ENCODE data around the gene KCTD14.
"Not testable (repeated sequence)": the region's sequence is repeated elsewhere in the genome, so short reads cannot be mapped to it uniquely, and the experiment has no call there.

The KCTD14 gene

DNA sequence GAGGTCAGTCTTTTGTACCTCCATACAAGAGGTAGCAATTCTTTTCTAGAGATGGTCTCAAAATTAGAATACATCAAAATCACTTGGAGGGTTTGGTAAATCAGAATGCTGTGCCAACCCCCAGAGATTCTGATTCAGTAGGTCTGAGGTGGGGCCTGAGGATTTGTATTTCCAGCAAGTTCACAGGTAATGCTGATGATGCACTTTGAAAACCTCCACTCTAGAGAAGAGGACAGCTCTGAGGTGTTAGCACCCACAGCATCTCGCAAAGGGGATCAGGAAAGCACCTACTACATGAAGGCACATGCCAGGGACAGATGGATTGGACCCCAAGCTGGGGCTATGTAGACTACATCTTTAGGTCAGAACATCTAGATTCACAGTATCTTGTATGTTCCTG lies 7.2 kb downstream of the KCTD14 start:
- DNase-seq (ENCODE audit: extremely low read depth, insufficient read length), result no peak
- Histone ChIP-seq H3K27me3 (replicated peaks; ENCODE audit: control insufficient read depth, insufficient read depth, low read length) (no peaks in the 10 kb centered on the region), H3K36me3 (ENCODE audit: control insufficient read depth, insufficient read depth, low read length) (no peaks in the 10 kb centered on the region), H3K4me3 (replicated peaks; ENCODE audit: low read depth, low read length) (no peak overlapping the region)
- TF ChIP-seq, protein P1, sequence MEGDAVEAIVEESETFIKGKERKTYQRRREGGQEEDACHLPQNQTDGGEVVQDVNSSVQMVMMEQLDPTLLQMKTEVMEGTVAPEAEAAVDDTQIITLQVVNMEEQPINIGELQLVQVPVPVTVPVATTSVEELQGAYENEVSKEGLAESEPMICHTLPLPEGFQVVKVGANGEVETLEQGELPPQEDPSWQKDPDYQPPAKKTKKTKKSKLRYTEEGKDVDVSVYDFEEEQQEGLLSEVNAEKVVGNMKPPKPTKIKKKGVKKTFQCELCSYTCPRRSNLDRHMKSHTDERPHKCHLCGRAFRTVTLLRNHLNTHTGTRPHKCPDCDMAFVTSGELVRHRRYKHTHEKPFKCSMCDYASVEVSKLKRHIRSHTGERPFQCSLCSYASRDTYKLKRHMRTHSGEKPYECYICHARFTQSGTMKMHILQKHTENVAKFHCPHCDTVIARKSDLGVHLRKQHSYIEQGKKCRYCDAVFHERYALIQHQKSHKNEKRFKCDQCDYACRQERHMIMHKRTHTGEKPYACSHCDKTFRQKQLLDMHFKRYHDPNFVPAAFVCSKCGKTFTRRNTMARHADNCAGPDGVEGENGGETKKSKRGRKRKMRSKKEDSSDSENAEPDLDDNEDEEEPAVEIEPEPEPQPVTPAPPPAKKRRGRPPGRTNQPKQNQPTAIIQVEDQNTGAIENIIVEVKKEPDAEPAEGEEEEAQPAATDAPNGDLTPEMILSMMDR (IDR thresholded peaks at IDR 0.05; ENCODE audit: insufficient read depth, low read length, poor library complexity, severe bottlenecking), result no peak

DNA sequence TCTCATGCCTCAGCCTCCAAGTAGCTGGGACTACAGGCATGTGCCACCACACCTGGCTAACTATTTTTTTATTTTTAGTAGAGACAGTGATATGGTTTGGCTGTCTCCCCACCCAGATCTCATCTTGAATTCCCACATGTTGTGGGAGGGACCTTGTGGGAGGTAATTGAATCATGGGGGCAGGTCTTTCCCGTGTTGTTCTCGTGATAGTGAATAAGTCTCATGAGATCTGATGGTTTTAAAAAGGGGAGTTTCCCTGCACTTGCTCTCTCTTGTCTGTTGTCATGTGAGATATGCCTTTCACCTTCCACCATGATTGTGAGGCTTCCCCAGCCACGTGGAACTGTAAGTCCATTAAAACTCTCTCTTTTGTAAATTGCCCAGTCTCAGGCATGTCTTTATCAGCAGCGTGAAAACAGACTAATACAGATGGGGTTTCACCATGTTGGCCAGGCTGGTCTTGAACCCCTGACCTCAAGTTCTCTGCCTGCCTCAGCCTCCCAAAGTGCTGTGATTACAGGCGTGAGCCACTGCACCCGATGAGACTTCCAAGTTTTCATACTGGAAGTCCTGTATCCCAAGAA lies 8.0 kb downstream of the KCTD14 start:
- DNase-seq (ENCODE audit: extremely low read depth, insufficient read length); H3K36me3 ChIP-seq (ENCODE audit: control insufficient read depth, insufficient read depth, low read length); H3K4me3 ChIP-seq (replicated peaks; ENCODE audit: low read depth, low read length); H3K27me3 ChIP-seq (replicated peaks; ENCODE audit: control insufficient read depth, insufficient read depth, low read length): not testable (repeated sequence)

DNA sequence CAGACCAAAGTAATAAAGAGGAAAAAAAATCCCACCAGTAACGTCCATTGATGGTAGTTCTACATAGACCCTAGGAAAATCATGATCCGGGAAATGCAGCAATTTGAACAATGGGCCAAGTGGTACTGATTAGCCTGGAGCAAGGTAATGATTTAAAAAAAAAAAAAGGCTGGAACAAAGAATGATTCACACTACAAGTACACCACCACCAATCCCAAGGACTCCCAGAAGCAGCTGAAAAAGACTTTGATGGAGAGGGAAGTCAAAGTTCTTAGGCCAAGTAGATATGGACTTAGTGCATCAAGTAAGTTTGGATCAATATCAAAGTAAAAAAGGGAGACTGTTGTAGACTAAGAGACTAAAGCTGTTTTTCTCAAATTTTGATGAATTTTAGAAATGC lies 11.8 kb downstream of the KCTD14 start:
- H3K36me3 ChIP-seq (ENCODE audit: control insufficient read depth, insufficient read depth, low read length), result no peaks in the 10 kb centered on the region
- DNase-seq (ENCODE audit: extremely low read depth, insufficient read length), result no peak
- no peaks in the 10 kb centered on the region for H3K27me3 ChIP-seq (replicated peaks; ENCODE audit: control insufficient read depth, insufficient read depth, low read length)
- TF ChIP-seq, protein P1 (IDR thresholded peaks at IDR 0.05; ENCODE audit: insufficient read depth, low read length, poor library complexity, severe bottlenecking), result no peak
- H3K4me3 ChIP-seq (replicated peaks; ENCODE audit: low read depth, low read length), result no peak overlapping the region

DNA sequence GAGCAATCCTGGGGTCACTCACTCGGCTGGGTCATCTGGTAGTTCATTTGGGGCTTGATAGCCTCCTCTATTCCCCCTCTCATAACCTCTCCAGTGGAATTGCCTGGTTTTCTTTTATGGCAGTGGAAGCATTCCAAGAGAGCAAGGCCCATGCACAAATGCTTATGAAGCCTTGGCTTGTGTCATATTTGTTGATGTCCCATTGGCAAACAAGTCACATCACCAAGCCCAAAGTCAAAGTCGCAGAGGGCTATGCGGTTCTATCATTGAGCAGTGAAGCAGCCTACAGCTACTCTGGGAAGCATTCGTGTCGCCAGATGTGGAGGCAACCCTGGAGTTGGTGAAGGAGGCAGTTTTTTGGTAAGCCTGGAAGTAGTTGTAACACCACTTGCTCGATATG lies 12.3 kb downstream of the KCTD14 start:
- H3K36me3 ChIP-seq (ENCODE audit: control insufficient read depth, insufficient read depth, low read length), result no peaks in the 10 kb centered on the region
- DNase-seq (ENCODE audit: extremely low read depth, insufficient read length), result no peak
- TF ChIP-seq, protein P1 (IDR thresholded peaks at IDR 0.05; ENCODE audit: insufficient read depth, low read length, poor library complexity, severe bottlenecking), result no peak
- no peaks in the 10 kb centered on the region for H3K27me3 ChIP-seq (replicated peaks; ENCODE audit: control insufficient read depth, insufficient read depth, low read length)
- no peak overlapping the region for H3K4me3 ChIP-seq (replicated peaks; ENCODE audit: low read depth, low read length)

DNA sequence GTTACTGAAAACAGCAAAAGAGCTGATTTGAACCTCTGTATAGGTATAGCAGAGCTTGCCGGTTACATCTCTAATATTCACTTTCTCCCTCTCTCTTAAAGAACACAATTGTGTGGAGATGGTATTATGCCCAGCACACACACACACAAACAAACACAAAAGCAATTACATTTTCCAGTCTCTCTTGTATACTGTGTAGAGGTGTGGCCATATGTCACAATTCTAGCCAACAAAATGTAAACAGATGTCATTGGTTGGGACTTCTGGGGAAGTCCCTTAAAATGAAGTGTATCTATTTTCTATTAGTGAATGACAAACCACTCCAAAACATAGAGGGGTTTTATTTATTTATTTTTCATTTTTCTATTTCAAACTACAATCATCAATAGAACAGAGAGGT lies 12.8 kb downstream of the KCTD14 start:
- TF ChIP-seq, protein P1 (IDR thresholded peaks at IDR 0.05; ENCODE audit: insufficient read depth, low read length, poor library complexity, severe bottlenecking), result no peak
- no peak for DNase-seq (ENCODE audit: extremely low read depth, insufficient read length)
- Histone ChIP-seq H3K27me3 (replicated peaks; ENCODE audit: control insufficient read depth, insufficient read depth, low read length) (no peaks in the 10 kb centered on the region), H3K36me3 (ENCODE audit: control insufficient read depth, insufficient read depth, low read length) (no peaks in the 10 kb centered on the region), H3K4me3 (replicated peaks; ENCODE audit: low read depth, low read length) (no peak overlapping the region)

DNA sequence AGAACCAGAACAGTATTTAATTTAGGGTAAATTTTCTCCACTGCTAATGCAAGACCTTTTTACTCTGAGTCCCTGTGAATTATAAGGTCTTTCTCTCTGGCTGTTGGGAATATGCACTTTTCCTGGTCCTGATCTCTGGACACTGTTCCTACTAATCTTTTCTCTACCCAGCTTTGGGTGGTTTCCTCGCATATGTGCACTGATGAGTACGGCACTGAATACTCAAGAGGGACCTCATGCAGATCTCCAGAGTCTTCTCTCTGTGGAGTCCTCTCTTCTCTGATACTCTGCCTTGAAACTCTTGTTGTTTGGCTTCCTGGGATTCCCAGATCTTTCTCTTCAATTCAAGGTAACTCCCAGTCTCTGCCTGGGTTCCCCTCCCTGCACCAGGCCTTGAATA lies 14.0 kb downstream of the KCTD14 start:
- Histone ChIP-seq H3K27me3 (replicated peaks; ENCODE audit: control insufficient read depth, insufficient read depth, low read length) (no peaks in the 10 kb centered on the region), H3K4me3 (replicated peaks; ENCODE audit: low read depth, low read length) (no peak overlapping the region), H3K36me3 (ENCODE audit: control insufficient read depth, insufficient read depth, low read length) (no peaks in the 10 kb centered on the region)
- DNase-seq (ENCODE audit: extremely low read depth, insufficient read length), result no peak
- TF ChIP-seq, protein P1 (IDR thresholded peaks at IDR 0.05; ENCODE audit: insufficient read depth, low read length, poor library complexity, severe bottlenecking), result no peak

Measured in GM06990 (cell line).